Esophagus muscularis mucosa (tissue), 4 donors: ENCODE measurements around the gene ITPRIP. TPM values are rescaled to one million over a fixed set of nuclear protein-coding genes. Genes with fewer than 3 reads are reported as not detected.

Source experiments
- DNase-seq: peaks from one replicate; pipeline ENCODE4 v3.0.0-alpha.2; 2017; ENCODE audit errors: extremely low spot score
- H3K27ac ChIP-seq, 4 donors: fragments of 200-600 bp; sonication (generic); replicated peaks in 1 of 4; 1 replicate in 3 of 4; 2 replicates in 1 of 4; pipeline ENCODE4 v1.5.1; 2016 to 2019; ENCODE audit warnings: mild to moderate bottlenecking in 1 of 4
- H3K27me3 ChIP-seq, 4 donors: fragments of 200-600 bp; sonication (generic); one replicate each; pipeline versions ENCODE4 v1.5.1 to v1.6.0; 2016 to 2019
- H3K36me3 ChIP-seq, 4 donors: fragments of 200-600 bp; sonication (generic); one replicate each; pipeline ENCODE4 v1.5.1; 2016 to 2019
- H3K4me1 ChIP-seq, 4 donors: fragments of 200-600 bp; sonication (generic); one replicate each; pipeline ENCODE4 v1.5.1; 2016 to 2019
- H3K4me3 ChIP-seq, 4 donors: fragments of 200-600 bp; sonication (generic); 1 replicate in 2 of 4; 2 replicates in 2 of 4; pipeline ENCODE4 v1.5.1; 2016 to 2019; ENCODE audit warnings: mild to moderate bottlenecking in 4 of 4, moderate library complexity in 1 of 4
- H3K9me3 ChIP-seq, 4 donors: fragments of 200-600 bp; sonication (generic); 1 replicate in 3 of 4; 2 replicates in 1 of 4; pipeline ENCODE4 v1.5.1; 2016 to 2019
- EP300 ChIP-seq: sonication (generic); formaldehyde crosslinking; IDR thresholded peaks from one replicate; pipeline ENCODE4 v1.6.1; 2017; ENCODE audit warnings: antibody characterized with exemption
- POLR2A ChIP-seq: fragments of 450-650 bp; IDR thresholded peaks from one replicate; pipeline ENCODE4 v1.6.1; 2017; ENCODE audit warnings: antibody characterized with exemption, moderate library complexity, mild to moderate bottlenecking, low read depth
- POLR2AphosphoS5 ChIP-seq, 2 donors: sonication (generic); formaldehyde crosslinking; IDR thresholded peaks; one replicate each; pipeline ENCODE4 v1.6.1; 2017; ENCODE audit warnings: antibody characterized with exemption in 2 of 2
- WGBS: methylation state at CpG from one replicate; pipeline ENCODE4 v1.1.5; 2018; 5-methylcytosine and 5-hydroxymethylcytosine counted together
- intact Hi-C: fragments of 100-400 bp; cut with DNase I; formaldehyde crosslinking; loops from one replicate; pipeline ENCODE4 v1.15.1; 2023
- total RNA-seq, 4 donors: library from RNA; depleted of rRNA; stranded (reverse); fragments of >200 nt; gene quantifications; one replicate each; pipeline versions ENCODE4 v1.1.0 to v1.2.1, GENCODE V29; 2016
- TF ChIP-seq, protein P1 (sequence below), 3 experiments: fragments of 200-600 bp in 2 of 3; fragments of 450-650 bp in 1 of 3; sonication (generic) in 2 of 3; IDR thresholded peaks; one replicate each; pipeline ENCODE4 v1.5.1; 2017 to 2019; ENCODE audit warnings: antibody characterized with exemption in 3 of 3, mild to moderate bottlenecking in 2 of 3, moderate library complexity in 1 of 3

ITPRIP gene
- total RNA-seq, 4 donors from 2014 or later: 18.7 to 56.0 (median 39.9) TPM

DNA sequence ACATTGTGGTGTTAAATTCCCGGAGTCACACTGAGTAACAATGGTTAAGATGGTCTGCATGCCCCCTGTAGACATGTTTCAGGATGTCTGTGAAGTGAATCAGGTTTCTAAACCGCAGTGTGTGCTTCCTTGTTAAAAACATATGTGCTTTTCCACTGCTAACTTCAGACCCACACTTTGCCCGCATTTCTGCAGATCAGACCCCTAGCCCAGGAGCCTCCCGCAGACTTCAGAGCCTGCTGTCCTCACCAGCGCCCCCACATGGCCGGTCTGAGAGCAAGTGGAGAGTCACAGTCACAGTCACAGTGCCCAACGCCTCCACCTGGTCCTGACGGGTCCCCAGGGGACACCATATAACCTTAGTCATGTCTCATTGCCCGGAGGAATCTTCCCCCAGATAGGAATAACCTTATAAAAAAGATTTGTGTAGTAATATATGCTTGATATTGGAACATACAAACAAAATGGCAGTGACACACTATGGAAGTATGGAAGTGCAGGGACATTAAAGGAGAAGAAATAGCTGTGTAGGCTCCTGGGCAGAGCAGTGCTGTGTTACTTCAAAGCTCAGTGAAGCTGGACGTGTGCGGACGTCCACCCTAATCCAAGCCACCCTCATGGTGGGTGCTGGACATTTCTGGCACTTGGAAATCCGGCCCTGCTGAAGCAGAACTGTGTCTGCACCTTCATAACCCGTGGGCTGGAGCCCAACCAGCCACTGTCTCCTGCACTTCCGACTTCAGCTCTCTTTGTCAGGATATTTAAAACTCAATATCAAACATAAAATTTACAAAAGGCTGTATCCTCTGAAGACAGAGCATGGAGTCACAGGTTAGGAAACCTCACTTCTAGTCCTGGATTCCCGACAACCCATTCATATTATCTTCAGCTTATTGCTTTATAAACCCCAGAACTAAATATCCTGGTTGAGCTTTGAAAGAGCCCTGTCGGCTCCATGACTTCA is 40.3 kb downstream of the ITPRIP start:
- Histone ChIP-seq H3K27ac (peak overlapping the region; percentile 87 to 96 (median 90)), H3K9me3 (no peaks in the 10 kb centered on the region), H3K4me1 (peaks cover 49 to 72% (median 65%) of the 10 kb centered on the region in 4 donors), H3K4me3 (no peak overlapping the region), H3K27me3 (no peaks in the 10 kb centered on the region), H3K36me3 (no peaks in the 10 kb centered on the region)
- DNase-seq: no peak
- 66% methylated on average over 17 of the region's 17 CpGs for WGBS
- intact Hi-C loops: no loop called here
- TF ChIP-seq POLR2A (no peak), POLR2AphosphoS5 (IDR thresholded peaks at IDR 0.05) (no peak)
- TF ChIP-seq, protein P1, sequence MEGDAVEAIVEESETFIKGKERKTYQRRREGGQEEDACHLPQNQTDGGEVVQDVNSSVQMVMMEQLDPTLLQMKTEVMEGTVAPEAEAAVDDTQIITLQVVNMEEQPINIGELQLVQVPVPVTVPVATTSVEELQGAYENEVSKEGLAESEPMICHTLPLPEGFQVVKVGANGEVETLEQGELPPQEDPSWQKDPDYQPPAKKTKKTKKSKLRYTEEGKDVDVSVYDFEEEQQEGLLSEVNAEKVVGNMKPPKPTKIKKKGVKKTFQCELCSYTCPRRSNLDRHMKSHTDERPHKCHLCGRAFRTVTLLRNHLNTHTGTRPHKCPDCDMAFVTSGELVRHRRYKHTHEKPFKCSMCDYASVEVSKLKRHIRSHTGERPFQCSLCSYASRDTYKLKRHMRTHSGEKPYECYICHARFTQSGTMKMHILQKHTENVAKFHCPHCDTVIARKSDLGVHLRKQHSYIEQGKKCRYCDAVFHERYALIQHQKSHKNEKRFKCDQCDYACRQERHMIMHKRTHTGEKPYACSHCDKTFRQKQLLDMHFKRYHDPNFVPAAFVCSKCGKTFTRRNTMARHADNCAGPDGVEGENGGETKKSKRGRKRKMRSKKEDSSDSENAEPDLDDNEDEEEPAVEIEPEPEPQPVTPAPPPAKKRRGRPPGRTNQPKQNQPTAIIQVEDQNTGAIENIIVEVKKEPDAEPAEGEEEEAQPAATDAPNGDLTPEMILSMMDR (IDR thresholded peaks at IDR 0.05): peak; percentile 14 to 26 (median 20)

DNA sequence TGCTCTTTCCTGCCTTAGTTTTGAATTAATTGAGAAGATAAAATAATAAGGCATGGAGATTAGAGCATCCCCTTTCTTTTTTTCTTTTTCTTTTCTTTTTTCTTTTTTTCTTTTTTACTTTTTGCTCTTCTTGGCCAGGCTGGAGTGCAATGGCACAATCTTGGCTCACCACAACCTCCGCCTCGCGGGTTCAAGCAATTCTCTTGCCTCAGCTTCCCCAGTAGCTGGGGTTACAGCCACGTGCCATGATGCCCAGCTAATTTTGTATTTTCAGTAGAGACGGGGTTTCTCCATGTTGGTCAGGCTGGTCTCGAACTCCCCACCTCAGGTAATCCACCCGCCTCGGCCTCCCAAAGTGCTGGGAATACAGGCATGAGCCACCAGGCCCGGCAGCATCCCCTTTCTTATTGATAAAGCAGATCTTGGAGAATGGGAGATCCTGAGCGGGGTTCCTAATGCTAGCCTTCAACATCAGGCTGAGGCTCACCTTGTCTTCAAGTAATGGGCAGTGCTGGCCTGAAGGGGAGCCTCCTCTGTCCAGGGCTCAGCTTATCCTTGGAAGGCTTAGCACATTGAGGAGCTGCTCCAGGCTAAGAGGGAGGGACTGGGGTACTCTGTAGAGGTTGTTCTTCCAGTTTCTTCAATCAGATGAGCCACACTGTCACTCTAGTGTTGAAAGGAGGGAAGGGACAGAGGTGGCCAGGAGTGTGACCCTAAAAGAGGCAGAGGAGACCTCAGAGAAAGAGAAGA is 41.4 kb downstream of the ITPRIP start:
- intact Hi-C loops: no loop called here
- Histone ChIP-seq H3K27me3 (no peaks in the 10 kb centered on the region), H3K27ac (peak overlapping the region in 3 of 4 donors; percentile 89 to 96 (median 90)), H3K9me3 (no peaks in the 10 kb centered on the region), H3K4me1 (peaks cover 44 to 68% (median 58%) of the 10 kb centered on the region in 4 donors), H3K4me3 (no peak overlapping the region), H3K36me3 (no peaks in the 10 kb centered on the region)
- TF ChIP-seq POLR2A: no peak
- TF ChIP-seq, protein P1 (IDR thresholded peaks at IDR 0.05): no peak
- TF ChIP-seq POLR2AphosphoS5 (IDR thresholded peaks at IDR 0.05): no peak
- TF ChIP-seq EP300: no peak
- WGBS: 97% methylated on average over 10 of the region's 10 CpGs
- no peak for DNase-seq

DNA sequence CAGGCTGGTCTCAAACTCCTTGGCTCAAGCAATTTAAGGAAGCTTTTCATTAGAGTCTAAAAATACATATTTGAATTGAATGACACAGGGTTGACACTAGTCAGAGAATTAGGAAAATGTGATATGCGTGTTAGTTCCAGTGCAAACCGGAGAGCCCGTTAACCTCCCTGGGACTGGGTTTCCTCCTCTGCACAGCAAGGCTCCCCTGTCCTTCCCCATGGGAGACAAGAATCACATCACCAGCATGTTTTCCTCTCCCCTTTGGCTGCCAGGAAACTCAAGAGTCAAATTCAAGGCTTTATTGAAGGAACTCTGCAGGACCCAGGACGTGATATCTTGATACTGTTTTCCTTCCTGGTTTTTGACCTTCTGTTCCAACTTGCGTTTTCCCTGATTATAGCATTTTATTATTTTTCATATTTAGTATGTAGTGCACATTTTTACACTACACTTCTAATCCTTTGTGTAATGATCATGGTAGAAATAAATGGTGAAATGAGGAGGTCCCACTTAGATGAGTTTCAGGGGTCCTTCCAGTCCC is 44.4 kb downstream of the ITPRIP start:
- WGBS: 90% methylated on average over 5 of the region's 5 CpGs

DNA sequence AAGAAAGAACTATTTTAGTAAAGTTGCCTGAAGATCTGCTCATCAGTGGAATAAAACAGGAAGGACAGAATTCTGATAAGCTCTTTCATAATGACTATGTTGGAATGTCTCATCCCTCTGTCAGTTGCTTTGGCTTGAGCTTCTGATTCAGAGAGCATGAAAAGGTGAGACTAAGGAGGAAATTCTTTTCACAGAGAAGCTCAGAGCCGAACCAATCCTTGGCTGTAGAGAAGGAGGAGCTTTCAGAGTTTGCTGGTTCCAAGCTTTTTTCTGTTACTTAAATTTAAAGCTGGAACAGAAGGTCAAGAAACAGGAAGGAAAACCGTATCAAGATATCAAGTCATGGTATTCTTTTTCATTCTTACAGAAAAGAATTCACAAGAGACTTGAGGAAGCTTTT is 45.3 kb downstream of the ITPRIP start:
- intact Hi-C loops: no loop called here
- DNase-seq: no peak
- H3K36me3 ChIP-seq: no peaks in the 10 kb centered on the region
- 47% methylated on average over 2 of the region's 2 CpGs for WGBS
- peak overlapping the region in 2 of 4 donors; percentile 9 to 33 for H3K27ac ChIP-seq
- H3K27me3 ChIP-seq: no peaks in the 10 kb centered on the region
- no peak overlapping the region for H3K4me3 ChIP-seq
- no peaks in the 10 kb centered on the region for H3K9me3 ChIP-seq
- TF ChIP-seq POLR2AphosphoS5 (IDR thresholded peaks at IDR 0.05): no peak
- TF ChIP-seq EP300: no peak
- TF ChIP-seq POLR2A: no peak
- TF ChIP-seq, protein P1 (IDR thresholded peaks at IDR 0.05): no peak
- H3K4me1 ChIP-seq: peaks cover 19 to 42% (median 30%) of the 10 kb centered on the region in 4 donors

More for the DNA sequence above, 44.4 kb downstream of the ITPRIP start:
- no peaks in the 10 kb centered on the region for H3K9me3 ChIP-seq
- TF ChIP-seq POLR2AphosphoS5 (IDR thresholded peaks at IDR 0.05): no peak
- TF ChIP-seq EP300: no peak
- TF ChIP-seq, protein P1 (IDR thresholded peaks at IDR 0.05): no peak
- TF ChIP-seq POLR2A: no peak
- intact Hi-C loops: no loop called here
- no peak for DNase-seq
- no peak overlapping the region for H3K4me3 ChIP-seq
- H3K4me1 ChIP-seq: peaks cover 27 to 49% (median 39%) of the 10 kb centered on the region in 4 donors
- H3K27me3 ChIP-seq: no peaks in the 10 kb centered on the region
- H3K36me3 ChIP-seq: no peaks in the 10 kb centered on the region
- H3K27ac ChIP-seq: no peak overlapping the region
